ENCODE results near the gene PRLR. TPM values are rescaled to one million over a fixed set of nuclear protein-coding genes. Genes with fewer than 3 reads are reported as not detected.

The PRLR gene
- total RNA-seq, 2 experiments from 2014 or later: not detected

DNA sequence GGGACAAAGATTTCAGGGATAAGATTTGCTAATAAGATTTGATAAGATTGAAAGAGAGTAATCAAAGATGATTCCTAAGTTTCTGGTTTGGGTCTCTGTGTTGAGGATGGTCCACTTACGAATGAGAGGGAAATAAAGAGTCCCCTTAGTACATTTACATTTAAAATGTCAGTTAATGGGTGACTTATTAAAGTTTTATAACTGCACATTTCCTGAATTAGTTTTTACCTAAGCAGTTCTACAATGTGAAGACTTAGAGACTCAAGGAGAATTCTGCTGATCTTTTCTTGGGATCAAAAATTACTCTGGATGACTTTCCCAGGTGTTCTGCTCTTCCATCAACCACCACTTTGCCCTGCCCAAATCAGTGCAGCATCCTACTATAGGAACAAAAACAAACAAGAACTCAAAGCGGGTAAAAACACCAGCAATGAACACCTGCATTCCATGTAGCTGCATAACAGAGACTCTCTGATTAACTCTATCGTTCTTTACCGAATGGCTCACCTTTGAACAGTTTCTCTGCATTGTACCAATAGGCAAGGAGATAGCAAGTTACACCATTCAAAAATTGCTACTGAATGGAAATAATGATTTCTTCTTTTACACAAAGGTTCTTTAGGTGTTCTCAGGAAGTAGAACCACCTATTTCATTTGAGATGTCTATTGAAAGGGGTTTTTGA lies 65.3 kb downstream of the PRLR start:
- Mint-ChIP-seq H3K4me1 (no peaks in the 10 kb centered on the region), H3K36me3 (no peaks in the 10 kb centered on the region), H3K4me3 (no peak overlapping the region), H3K27ac (no peak overlapping the region), H3K27me3 (peaks cover 18% of the 10 kb centered on the region), H3K9me3 (peaks cover 9% of the 10 kb centered on the region)
- DNase-seq: no peak

DNA sequence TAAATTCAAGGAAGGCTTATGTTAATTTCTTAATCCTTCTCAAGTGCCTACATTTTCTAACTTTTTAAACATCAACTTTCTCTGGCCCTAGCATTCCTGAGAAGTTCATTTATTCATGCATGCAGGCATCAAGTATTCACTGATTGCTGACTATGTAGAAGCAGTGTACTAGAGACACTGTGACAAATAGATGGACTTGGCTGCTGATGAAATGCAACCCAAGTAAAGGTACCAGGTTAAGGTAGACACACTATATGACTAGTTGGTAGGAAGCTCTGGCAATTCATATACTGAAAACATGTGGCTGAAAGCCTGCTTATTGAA lies 66.6 kb downstream of the PRLR start:
- no peak overlapping the region for H3K27ac Mint-ChIP-seq
- H3K4me1 Mint-ChIP-seq: no peaks in the 10 kb centered on the region
- DNase-seq: no peak
- no peak overlapping the region for H3K4me3 Mint-ChIP-seq
- H3K9me3 Mint-ChIP-seq: peaks cover 9% of the 10 kb centered on the region
- no peaks in the 10 kb centered on the region for H3K36me3 Mint-ChIP-seq
- peaks cover 11% of the 10 kb centered on the region for H3K27me3 Mint-ChIP-seq

DNA sequence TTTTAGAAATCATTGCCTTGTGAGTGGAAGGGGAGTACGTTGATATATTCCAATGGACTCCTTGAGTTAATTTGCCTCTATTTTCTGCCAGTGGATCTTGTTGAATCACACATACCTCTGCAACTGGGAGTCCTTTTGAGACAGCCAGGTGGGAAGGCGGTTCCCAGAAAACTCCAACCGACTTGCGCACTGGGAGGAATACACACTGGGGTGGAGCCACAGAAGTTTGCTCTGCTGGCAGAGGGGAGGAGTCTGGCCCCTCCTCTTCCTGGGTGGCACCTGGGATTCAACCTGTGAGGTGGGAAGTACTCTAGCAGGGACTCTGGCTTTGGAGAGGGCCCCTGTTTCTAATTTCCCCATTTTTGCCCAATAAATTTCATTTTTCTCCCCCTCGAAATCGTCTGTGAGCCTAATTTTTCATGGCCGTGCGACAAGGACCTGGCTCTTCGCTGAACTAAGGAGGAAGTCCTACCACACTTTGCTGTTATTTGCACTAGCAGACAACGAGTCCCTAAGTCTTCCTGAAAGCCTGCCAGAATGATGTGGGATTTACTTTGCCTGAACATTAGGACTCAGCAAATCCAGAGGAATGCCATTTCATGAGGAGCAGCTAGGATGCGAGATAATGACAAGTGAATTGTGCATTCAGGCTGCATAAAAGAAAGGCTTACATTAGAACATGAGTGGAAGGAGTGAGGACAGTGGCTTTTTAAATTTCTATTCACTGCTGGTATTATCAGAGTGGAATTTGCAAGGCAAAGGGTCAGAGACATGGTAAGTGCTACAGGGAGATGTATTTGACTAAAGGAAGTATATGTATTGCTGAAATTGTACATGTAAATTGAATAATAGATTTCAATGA lies 67.2 kb downstream of the PRLR start:
- no peaks in the 10 kb centered on the region for H3K4me1 Mint-ChIP-seq
- no peaks in the 10 kb centered on the region for H3K36me3 Mint-ChIP-seq
- H3K27me3 Mint-ChIP-seq: peaks cover 11% of the 10 kb centered on the region
- H3K27ac Mint-ChIP-seq: no peak overlapping the region
- H3K4me3 Mint-ChIP-seq: no peak overlapping the region
- peaks cover 8% of the 10 kb centered on the region for H3K9me3 Mint-ChIP-seq
- DNase-seq: no peak

DNA sequence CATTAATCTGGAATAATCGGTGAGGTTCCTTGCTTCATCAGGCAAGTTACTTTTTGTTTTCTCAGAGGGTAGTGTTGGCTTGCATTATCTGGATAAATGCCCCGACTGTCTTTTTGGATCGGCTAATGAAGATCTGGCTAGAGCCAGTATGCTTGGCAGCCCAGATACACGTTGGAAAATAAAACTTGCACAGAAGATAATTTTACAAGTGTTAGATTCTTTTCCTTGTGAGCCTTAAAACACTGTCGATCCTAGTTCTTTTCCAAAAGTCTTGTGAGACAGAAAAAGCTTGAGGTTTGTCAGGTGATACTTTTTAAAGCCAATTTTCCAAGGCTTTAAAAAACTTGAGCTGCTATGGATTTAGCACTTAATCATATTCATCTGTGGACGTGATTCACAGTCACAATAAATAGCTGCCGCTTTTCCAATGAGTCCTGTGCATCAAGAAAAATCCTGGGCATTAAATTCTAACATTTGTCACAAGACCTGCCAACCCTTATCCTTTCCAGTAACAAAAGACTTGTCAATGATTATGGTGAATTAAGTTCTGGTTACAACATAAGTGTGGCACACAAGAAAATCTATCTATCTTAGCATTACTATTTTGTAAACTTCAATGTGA lies 68.5 kb downstream of the PRLR start:
- Mint-ChIP-seq H3K27me3 (peaks cover 11% of the 10 kb centered on the region), H3K4me1 (no peaks in the 10 kb centered on the region), H3K27ac (no peak overlapping the region), H3K9me3 (no peaks in the 10 kb centered on the region), H3K4me3 (no peak overlapping the region), H3K36me3 (no peaks in the 10 kb centered on the region)
- DNase-seq: no peak

DNA sequence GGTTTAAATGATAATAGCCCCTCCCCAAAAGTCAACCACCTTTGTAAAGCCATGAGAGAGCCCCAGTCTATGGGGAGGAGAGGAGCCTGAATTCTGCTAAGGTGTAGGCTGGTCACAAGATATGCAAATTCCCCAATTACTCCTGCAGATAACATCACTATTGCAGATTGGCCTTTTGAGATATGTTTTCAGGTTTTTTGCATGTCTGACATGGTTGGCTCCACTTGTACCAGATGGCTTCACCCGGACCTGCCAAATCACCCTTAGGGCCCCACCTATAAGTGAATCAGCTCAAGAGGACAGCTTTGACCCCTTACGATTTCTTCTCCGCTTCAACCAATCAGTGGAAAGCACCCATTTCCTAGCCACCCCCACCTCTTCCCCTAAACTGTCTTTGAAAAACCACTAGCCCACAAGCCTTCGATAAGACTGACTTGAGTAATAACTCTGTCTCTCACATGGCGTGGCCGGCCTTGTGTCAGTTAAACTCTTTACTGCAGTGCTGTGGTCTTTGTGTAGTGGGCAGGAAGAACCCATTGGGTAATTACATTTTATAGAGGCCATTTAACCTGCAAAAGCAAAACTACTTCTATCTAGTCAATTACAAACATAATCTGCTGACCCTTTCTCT lies 69.7 kb downstream of the PRLR start:
- DNase-seq: no peak
- H3K27ac Mint-ChIP-seq: no peak overlapping the region
- no peaks in the 10 kb centered on the region for H3K36me3 Mint-ChIP-seq
- peaks cover 13% of the 10 kb centered on the region for H3K27me3 Mint-ChIP-seq
- no peaks in the 10 kb centered on the region for H3K4me1 Mint-ChIP-seq
- no peak overlapping the region for H3K4me3 Mint-ChIP-seq
- no peaks in the 10 kb centered on the region for H3K9me3 Mint-ChIP-seq

DNA sequence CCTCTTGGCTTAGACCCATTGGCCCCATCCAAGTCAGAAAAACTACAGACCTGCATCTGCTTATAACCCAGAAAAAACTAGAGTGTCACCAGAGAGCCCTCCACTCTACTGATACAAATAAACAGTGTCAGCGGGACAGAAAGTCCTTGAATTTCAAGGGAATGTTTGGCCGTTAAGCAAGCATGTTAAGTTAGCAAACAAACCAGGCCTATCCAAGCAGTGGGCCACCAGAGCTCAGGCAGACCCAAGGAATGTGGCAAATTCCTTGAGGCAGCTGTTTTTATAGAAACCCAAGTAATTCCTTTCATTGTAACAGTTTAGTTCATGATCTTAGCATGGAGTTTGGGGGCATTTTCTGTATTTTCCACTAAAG lies 70.9 kb downstream of the PRLR start:
- Mint-ChIP-seq H3K27me3 (peaks cover 9% of the 10 kb centered on the region), H3K4me3 (no peak overlapping the region), H3K36me3 (no peaks in the 10 kb centered on the region), H3K9me3 (no peaks in the 10 kb centered on the region), H3K4me1 (no peaks in the 10 kb centered on the region), H3K27ac (no peak overlapping the region)
- DNase-seq: no peak

DNA sequence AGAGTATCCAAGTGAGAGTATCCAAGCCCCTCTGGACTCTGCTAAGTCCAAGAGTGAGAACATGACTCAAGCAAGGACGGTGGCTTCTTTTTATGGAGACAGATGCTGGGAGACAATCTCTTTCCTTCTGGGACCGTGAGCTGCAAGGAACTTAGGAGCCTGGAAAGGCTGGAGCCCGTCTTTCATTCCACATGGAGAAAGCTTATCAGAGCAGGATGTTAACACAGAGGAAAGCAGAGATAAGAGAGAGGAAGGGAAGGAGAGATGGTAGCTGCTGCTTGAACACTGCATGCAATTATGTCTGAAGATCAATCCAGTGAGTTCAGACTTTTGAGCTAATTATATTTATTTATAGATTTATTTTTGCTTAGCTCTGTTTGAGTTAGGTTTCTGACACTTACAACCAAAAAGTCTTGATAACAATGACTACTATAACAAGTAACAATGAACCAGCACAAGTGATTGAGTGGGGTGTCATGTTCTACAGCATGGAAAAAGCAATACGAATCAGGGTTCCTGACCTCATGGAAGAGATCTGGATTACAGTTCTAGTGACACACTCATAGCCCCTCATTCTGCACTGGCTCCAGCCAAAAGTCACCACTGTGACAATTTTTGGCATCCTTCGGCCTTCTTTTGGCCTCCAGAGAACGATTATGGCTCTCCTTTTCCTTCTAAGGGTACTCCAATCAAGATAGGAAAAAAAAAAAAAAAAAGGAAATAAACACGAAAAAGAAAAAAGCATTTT lies 71.5 kb downstream of the PRLR start:
- no peak for DNase-seq
- Mint-ChIP-seq H3K27me3 (peaks cover 3% of the 10 kb centered on the region), H3K4me1 (no peaks in the 10 kb centered on the region), H3K4me3 (no peak overlapping the region), H3K36me3 (no peaks in the 10 kb centered on the region), H3K9me3 (no peaks in the 10 kb centered on the region), H3K27ac (no peak overlapping the region)

DNA sequence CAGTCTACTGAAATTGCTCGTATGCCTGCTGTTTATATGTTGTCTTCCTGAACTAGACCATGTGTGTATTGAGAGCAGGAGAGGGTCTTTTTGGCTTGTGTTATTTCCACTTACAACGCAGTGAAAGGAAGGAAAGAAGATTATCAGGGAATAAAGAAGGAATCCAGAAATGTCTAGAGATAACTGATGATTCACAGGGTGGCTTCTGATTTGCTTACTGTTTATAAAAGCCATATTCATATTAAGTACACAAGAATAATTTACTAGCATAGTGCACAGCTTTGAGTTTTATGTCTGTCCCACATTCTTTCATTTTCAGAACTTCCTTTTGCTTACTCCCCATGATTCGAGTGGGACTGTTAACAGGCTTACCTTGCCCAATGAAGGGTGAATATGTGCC lies 72.1 kb downstream of the PRLR start:
- DNase-seq: no peak
- Mint-ChIP-seq H3K4me3 (no peak overlapping the region), H3K36me3 (no peaks in the 10 kb centered on the region), H3K9me3 (no peaks in the 10 kb centered on the region), H3K4me1 (no peaks in the 10 kb centered on the region), H3K27ac (no peak overlapping the region), H3K27me3 (peaks cover 3% of the 10 kb centered on the region)

DNA sequence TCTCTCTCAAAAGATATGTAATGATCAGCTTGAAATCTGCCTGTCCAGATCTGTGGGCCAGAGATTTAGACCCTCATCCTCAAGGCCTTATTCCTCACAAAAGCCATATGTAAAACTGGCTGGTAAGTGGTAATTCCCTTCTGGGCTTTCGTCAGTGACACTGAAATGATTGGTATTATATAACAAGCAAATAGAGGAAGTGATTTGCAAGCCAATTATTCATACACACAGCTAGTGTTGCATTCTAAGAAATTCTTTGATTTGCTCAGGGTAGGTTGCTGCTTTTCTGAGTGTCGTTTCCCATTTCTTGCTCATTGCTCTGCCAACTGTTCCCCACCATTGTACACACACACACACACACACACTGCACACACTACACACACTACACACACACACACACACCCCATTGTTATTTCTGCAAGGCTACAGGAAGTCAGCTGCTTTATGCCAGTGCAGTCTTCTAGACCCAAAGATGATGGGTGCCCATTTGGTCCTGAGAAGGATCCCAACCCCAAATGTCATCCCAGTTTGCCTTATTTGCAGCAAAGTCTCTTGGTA lies 76.8 kb downstream of the PRLR start:
- H3K4me3 Mint-ChIP-seq: no peak overlapping the region
- no peaks in the 10 kb centered on the region for H3K4me1 Mint-ChIP-seq
- DNase-seq: no peak
- peaks cover 10% of the 10 kb centered on the region for H3K27me3 Mint-ChIP-seq
- H3K27ac Mint-ChIP-seq: no peak overlapping the region
- no peaks in the 10 kb centered on the region for H3K9me3 Mint-ChIP-seq
- no peaks in the 10 kb centered on the region for H3K36me3 Mint-ChIP-seq

DNA sequence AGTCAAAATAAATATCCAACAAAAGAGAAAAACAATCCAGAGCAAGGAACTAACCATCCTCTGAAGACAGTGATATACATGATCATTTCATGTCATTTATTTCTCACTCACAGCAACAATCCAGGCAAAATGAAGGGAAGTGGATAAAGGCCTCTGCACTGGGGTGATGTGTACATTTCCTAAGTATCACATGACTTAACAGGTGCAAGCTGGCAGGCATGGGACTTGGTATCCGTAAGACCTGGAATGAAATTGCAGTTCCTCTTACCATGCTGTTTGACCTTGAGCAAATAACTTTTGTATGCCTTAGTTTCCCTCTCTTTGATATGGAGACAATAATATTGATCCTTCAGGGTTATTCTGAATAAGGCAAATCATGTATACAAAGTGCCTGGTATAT lies 77.6 kb downstream of the PRLR start:
- Mint-ChIP-seq H3K4me1 (no peaks in the 10 kb centered on the region), H3K27ac (no peak overlapping the region), H3K36me3 (no peaks in the 10 kb centered on the region), H3K27me3 (peaks cover 10% of the 10 kb centered on the region), H3K4me3 (no peak overlapping the region), H3K9me3 (no peaks in the 10 kb centered on the region)
- DNase-seq: no peak

DNA sequence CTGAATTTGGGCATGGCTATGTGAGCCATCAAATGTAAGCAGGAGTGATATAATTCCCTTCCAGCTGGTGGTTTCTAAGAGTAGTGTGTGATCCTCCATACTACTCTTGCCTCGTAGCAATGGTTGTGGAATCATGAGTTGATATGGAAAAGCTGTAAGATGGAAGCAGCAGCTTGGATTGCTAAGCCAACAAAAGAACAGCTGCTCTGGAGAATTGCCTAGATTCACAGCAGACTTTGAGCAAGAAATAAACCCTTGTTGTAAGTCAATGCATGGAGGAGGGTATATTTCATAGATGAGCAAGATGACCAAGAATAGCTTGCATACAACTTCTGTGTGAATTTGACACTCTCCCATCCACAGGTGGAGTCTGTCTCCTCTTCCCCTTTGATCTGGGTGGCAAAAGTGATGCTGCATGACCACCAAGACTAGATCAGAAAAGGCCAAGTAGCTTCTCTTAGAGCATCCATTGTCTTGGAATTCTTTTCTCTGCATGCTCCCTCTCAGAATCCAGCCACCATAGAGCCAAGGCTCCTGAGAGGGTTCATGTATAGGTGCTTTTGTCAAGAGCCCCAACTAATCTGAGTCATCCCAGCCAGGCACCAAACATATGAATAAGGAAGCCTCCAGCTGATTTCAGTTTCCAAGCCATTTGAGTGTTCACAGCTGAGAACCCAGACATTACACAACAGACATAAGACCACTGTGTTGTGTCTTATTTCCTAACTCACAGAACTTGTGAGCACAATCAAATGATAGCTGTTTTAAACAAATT lies 79.0 kb downstream of the PRLR start:
- Mint-ChIP-seq H3K4me1 (no peaks in the 10 kb centered on the region), H3K4me3 (no peak overlapping the region), H3K9me3 (no peaks in the 10 kb centered on the region), H3K27ac (no peak overlapping the region), H3K27me3 (peaks cover 10% of the 10 kb centered on the region), H3K36me3 (no peaks in the 10 kb centered on the region)
- DNase-seq: no peak

DNA sequence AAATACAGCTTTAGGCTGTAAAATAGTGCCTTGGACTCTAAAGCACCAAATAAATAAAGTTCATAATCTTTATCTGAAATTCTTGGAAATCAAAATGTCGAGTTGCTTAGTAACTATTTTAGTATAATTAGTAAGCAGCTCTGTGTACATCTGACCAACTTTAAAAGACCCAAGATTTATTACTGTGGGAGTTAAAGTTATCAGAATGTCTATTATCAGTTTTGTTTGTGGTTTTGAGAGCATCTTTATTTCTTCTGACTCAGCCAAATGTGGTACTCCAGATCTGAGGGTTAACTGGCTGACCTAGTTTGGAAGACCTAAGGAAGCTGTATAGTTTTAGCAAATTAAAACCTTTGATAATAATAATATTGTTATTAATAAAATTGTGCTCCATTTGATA lies 81.2 kb downstream of the PRLR start:
- Mint-ChIP-seq H3K27me3 (peaks cover 19% of the 10 kb centered on the region), H3K27ac (no peak overlapping the region), H3K4me3 (no peak overlapping the region), H3K36me3 (no peaks in the 10 kb centered on the region), H3K9me3 (peaks cover 1% of the 10 kb centered on the region), H3K4me1 (no peaks in the 10 kb centered on the region)
- no peak for DNase-seq

DNA sequence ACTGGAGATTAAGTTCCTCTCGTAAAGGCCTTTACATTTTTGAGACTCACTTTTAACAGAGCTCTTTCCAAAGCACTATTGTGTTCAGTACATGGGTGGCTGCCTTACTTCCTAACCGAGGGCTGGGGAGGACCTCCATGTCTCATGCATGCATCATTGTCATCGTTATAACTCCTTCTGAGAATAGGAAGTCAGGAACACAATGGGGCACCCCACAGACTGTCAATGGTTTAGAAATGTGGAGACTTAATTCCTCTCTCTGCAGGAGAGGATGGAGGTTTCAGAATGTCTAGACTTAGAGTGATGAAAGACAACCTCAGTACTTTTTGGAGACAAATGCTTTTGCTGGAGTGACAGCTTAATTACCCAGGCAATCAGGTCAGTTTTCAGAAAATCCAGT lies 83.9 kb downstream of the PRLR start:
- Mint-ChIP-seq H3K36me3 (no peaks in the 10 kb centered on the region), H3K27me3 (peaks cover 28% of the 10 kb centered on the region), H3K27ac (no peak overlapping the region), H3K4me1 (no peaks in the 10 kb centered on the region), H3K9me3 (peaks cover 1% of the 10 kb centered on the region), H3K4me3 (no peak overlapping the region)
- DNase-seq: no peak

DNA sequence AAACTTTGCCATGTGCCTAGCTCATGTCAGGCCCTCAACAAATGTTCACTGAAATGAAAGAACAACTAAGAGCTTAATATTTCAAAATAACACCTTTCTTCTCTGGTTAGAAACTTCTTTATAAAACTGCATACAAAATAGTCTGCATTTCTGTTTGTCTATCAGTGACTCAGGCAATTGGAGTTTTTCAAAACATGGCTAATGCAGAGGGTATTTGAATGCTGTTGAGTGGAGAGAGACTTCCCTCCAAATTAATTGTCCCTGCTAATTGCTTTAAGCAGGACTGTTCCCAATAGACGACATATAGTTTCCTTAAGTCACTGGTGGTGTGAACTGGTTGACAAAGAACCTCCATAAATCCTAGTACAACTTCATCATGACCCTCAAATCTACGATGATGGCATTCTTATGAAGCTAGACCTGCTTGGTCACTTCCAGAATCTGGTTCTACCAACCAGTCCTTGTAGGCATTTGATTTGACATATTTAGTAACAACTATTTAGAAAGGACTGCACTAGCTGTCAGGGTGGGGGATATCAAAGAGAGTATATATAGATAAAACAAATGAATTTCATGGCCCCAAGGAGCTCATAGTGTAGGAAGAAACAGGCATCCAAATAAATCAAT lies 84.5 kb downstream of the PRLR start:
- no peaks in the 10 kb centered on the region for H3K4me1 Mint-ChIP-seq
- DNase-seq: no peak
- no peaks in the 10 kb centered on the region for H3K36me3 Mint-ChIP-seq
- peaks cover 26% of the 10 kb centered on the region for H3K27me3 Mint-ChIP-seq
- H3K27ac Mint-ChIP-seq: no peak overlapping the region
- peaks cover 1% of the 10 kb centered on the region for H3K9me3 Mint-ChIP-seq
- no peak overlapping the region for H3K4me3 Mint-ChIP-seq

All from activated naive CD8-positive, alpha-beta T cell treated with anti-CD3 and anti-CD28 coated beads for 36 hours (primary cell).